Mesangial cell (primary cell): Measurements from ENCODE around the gene MUC22. TPM values are rescaled to one million over a fixed set of nuclear protein-coding genes. Genes with fewer than 3 reads are reported as not detected.

Experiments used
- total RNA-seq: library from RNA; depleted of rRNA; stranded (reverse); fragments of >200 nt; gene quantifications from 2 replicates; pipeline ENCODE4 v1.2.3, GENCODE V29; 2015

MUC22 gene
- total RNA-seq, result not detected in 2 replicates

GRCh38 chr6:31010393-31011060, at the start of gene MUC22:
MUC22 (plus strand) TSS chr6:31010474; CDS start chr6:31010707, 233 bp downstream.

GRCh38 chr6:30983439-30983838, 26.8 kb upstream of the MUC22 start, which contains the start of gene MUC21:
MUC21 (plus strand) TSS chr6:30983718; CDS start chr6:30983959, 241 bp downstream.

Other genes with a start within 250 kb of the MUC22 start
- 55.7 and 224 TPM in 2 replicates for gene DDR1, start 126.0 kb upstream of the MUC22 start, total RNA-seq
- 21.0 and 27.5 TPM in 2 replicates for gene GTF2H4, start 102.3 kb upstream of the MUC22 start, total RNA-seq
- gene VARS2, start 96.2 kb upstream of the MUC22 start, total RNA-seq, result 26.1 and 43.4 TPM in 2 replicates
- not detected in 2 replicates for gene SFTA2, start 78.3 kb upstream of the MUC22 start, total RNA-seq
- gene MUCL3, start 69.5 kb upstream of the MUC22 start, total RNA-seq, result not detected in 2 replicates
- not detected in 2 replicates for gene MUC21, start 26.8 kb upstream of the MUC22 start, total RNA-seq
- 0.13 and 2.0 TPM in 2 replicates for gene C6orf15, start 102.1 kb downstream of the MUC22 start, total RNA-seq
- gene PSORS1C1, start 104.3 kb downstream of the MUC22 start, total RNA-seq, result 0.49 and 1.4 TPM in 2 replicates
- 0.25 TPM in 1 of 2 replicates, not detected in the other for gene CDSN, start 110.0 kb downstream of the MUC22 start, total RNA-seq
- gene PSORS1C2, start 128.6 kb downstream of the MUC22 start, total RNA-seq, result not detected in 2 replicates
- gene CCHCR1, start 147.3 kb downstream of the MUC22 start, total RNA-seq, result 20.0 and 26.2 TPM in 2 replicates
- gene TCF19, start 148.1 kb downstream of the MUC22 start, total RNA-seq, result 10.9 and 61.3 TPM in 2 replicates
- 4.4 and 7.2 TPM in 2 replicates for gene POU5F1, start 160.2 kb downstream of the MUC22 start, total RNA-seq